Measurements from ENCODE around the gene LEP.
"Not testable (repeated sequence)": the region's sequence is repeated elsewhere in the genome, so short reads cannot be mapped to it uniquely, and the experiment has no call there.

The LEP gene

GRCh38 chr7:128211626-128212025 is 29.5 kb upstream of the LEP start:
- no peak for DNase-seq

GRCh38 chr7:128214463-128214862 is 26.6 kb upstream of the LEP start:
- no peak for DNase-seq

GRCh38 chr7:128215281-128215680 is 25.8 kb upstream of the LEP start:
- no peak for DNase-seq

- DNase-seq, result no peak
These were observed 25.3 kb upstream of the LEP start for GRCh38 chr7:128215739-128216138.

GRCh38 chr7:128217030-128217805 is 23.9 kb upstream of the LEP start:
- no peak for DNase-seq

GRCh38 chr7:128217967-128218652 is 23.0 kb upstream of the LEP start:
- DNase-seq, result no peak

GRCh38 chr7:128219636-128220035 is 21.4 kb upstream of the LEP start:
- DNase-seq, result no peak

- DNase-seq, result no peak
These were observed 19.1 kb upstream of the LEP start for GRCh38 chr7:128221929-128222403.

- DNase-seq, result no peak
These were observed 14.7 kb upstream of the LEP start for GRCh38 chr7:128226132-128226980.

- no peak for DNase-seq
These were observed 13.8 kb upstream of the LEP start for GRCh38 chr7:128227271-128227670.

GRCh38 chr7:128231021-128231420 is 10.1 kb upstream of the LEP start:
- no peak for DNase-seq

- no peak for DNase-seq
These were observed 9.4 kb upstream of the LEP start for GRCh38 chr7:128231677-128232076.

- DNase-seq, result no peak
These were observed 7.6 kb upstream of the LEP start for GRCh38 chr7:128233471-128233870.

- no peak for DNase-seq
These were observed 6.5 kb upstream of the LEP start for GRCh38 chr7:128234476-128235026.

GRCh38 chr7:128235471-128235870 is 5.6 kb upstream of the LEP start:
- no peak for DNase-seq

- no peak for DNase-seq
These were observed 4.0 kb upstream of the LEP start for GRCh38 chr7:128236924-128237586.

GRCh38 chr7:128239146-128239545 is 1.9 kb upstream of the LEP start:
- DNase-seq, result not testable (repeated sequence)

GRCh38 chr7:128242661-128243060 is 1.6 kb downstream of the LEP start:
- no peak for DNase-seq

- no peak for DNase-seq
These were observed 2.2 kb downstream of the LEP start for GRCh38 chr7:128243273-128243672.

- DNase-seq, result no peak
These were observed 3.8 kb downstream of the LEP start for GRCh38 chr7:128244861-128245260.

- DNase-seq, result no peak
These were observed 6.0 kb downstream of the LEP start for GRCh38 chr7:128247108-128247507.

GRCh38 chr7:128247640-128248194 is 6.6 kb downstream of the LEP start:
- no peak for DNase-seq

All from cortex of kidney (tissue), 1 donor.